Chondrocyte (in vitro differentiated cells): ENCODE measurements around the gene SASS6. TPM values are rescaled to one million over a fixed set of nuclear protein-coding genes. Genes with fewer than 3 reads are reported as not detected.

Experiments
- DNase-seq: peaks from one replicate; pipeline ENCODE4 v3.0.0; 2021; ENCODE audit warnings: mixed read lengths, low spot score
- H3K27ac Mint-ChIP-seq: one replicate; pipeline ENCODE4 v1.8.0; 2021; ENCODE audit warnings: mild to moderate bottlenecking, moderate library complexity, mixed read lengths; ENCODE audit not compliant: unreplicated experiment
- H3K27me3 Mint-ChIP-seq: 2 replicates; pipeline ENCODE4 v1.8.0; 2021; ENCODE audit warnings: low read depth, mixed read lengths
- H3K36me3 Mint-ChIP-seq: 2 replicates; pipeline ENCODE4 v1.8.0; 2021; ENCODE audit warnings: low read depth, mixed read lengths
- H3K4me1 Mint-ChIP-seq: 2 replicates; pipeline ENCODE4 v1.8.0; 2021; ENCODE audit warnings: low read depth, mild to moderate bottlenecking, mixed read lengths
- H3K4me3 Mint-ChIP-seq: one replicate; pipeline ENCODE4 v1.8.0; 2021; ENCODE audit warnings: mild to moderate bottlenecking, moderate library complexity, mixed read lengths; ENCODE audit not compliant: unreplicated experiment
- H3K9me3 Mint-ChIP-seq: 2 replicates; pipeline ENCODE4 v1.8.0; 2021; ENCODE audit warnings: low read depth, mixed read lengths
- CTCF ChIP-seq: fragments of 200-600 bp; sonication (generic); IDR thresholded peaks from 2 replicates; pipeline ENCODE4 v1.5.0; 2021; ENCODE audit warnings: antibody characterized with exemption, mild to moderate bottlenecking, moderate library complexity
- total RNA-seq: library from RNA; stranded (reverse); gene quantifications from 3 replicates; pipeline ENCODE4 v1.2.1, GENCODE V29; 2021

SASS6 gene
- total RNA-seq, 1 donor from 2014 or later: 2.3 TPM

- Mint-ChIP-seq H3K27ac (no peak overlapping the region), H3K9me3 (no peaks in the 10 kb centered on the region), H3K4me3 (no peak overlapping the region), H3K36me3 (peaks cover 43% of the 10 kb centered on the region), H3K27me3 (no peaks in the 10 kb centered on the region), H3K4me1 (no peaks in the 10 kb centered on the region)
- no peak for DNase-seq
- no peak for TF ChIP-seq CTCF
These were observed 62.4 kb downstream of the SASS6 start for GRCh38 chr1:100070201-100070939.

- Mint-ChIP-seq H3K4me1 (no peaks in the 10 kb centered on the region), H3K27ac (no peak overlapping the region), H3K36me3 (peaks cover 38% of the 10 kb centered on the region), H3K27me3 (no peaks in the 10 kb centered on the region), H3K4me3 (no peak overlapping the region), H3K9me3 (no peaks in the 10 kb centered on the region)
- TF ChIP-seq CTCF: no peak
- no peak for DNase-seq
These were observed 66.8 kb downstream of the SASS6 start for GRCh38 chr1:100065969-100066227.

DNA sequence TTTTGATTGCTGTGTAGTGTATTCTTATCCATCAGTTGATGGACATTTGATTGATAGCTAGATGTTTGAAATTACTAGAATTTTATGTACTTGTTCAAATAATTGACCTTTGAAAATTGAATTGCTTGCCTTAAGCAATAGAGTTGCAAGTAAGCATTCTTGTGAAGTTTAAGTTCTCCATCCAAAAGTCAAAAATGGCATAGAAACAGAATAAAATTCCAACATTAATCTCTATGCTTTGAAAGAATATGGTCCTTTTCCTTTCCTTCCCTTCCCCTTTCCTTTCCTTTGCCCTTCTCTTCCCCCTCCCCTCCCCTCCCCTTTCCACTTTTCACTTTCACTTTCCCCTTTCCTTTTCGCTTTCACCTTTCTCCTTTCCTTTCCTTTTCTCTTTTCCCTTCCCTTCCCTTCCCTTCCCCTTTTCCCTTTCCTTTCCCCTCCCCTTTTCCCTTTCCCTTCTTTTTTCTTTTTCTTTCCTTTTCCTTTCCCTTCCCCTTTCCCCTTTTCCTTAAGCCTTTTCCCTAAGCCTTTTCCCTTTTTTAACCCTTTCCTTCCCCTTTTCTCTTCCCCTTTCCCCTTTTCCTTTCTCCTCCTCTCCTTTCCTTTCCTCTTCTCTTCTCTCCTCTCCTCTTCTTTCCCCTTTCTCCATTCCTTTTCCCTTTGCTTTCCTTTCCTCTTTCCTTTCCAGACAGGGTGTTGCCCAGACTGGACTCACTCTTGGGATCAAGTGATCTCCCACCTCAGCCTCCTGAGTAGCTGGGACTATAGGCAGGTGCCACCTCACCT is 67.4 kb downstream of the SASS6 start:
- DNase-seq: no peak

DNA sequence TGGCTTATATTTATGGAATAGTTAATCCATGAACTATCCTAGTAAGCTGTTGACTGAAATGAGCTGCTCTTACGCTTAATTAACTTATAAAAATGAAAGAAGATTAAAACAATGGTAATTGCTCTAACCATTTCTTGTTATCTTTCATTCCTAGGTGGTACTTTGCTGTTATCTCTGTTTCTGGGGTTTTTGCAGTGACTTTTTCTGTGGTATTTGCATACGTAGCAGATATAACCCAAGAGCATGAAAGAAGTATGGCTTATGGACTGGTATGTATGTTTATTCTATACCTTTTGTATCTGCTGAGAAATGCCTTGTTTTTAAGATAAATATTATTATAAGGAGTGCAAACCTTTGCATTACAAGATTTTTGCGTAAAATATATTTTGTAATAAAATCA is 71.0 kb downstream of the SASS6 start:
- TF ChIP-seq CTCF: no peak
- Mint-ChIP-seq H3K36me3 (peaks cover 16% of the 10 kb centered on the region), H3K4me3 (no peak overlapping the region), H3K27me3 (no peaks in the 10 kb centered on the region), H3K27ac (no peak overlapping the region), H3K4me1 (peaks cover 4% of the 10 kb centered on the region), H3K9me3 (no peaks in the 10 kb centered on the region)
- DNase-seq: no peak

More for the DNA sequence above, 67.4 kb downstream of the SASS6 start:
- H3K36me3 Mint-ChIP-seq: peaks cover 36% of the 10 kb centered on the region
- H3K27ac Mint-ChIP-seq: no peak overlapping the region
- no peaks in the 10 kb centered on the region for H3K27me3 Mint-ChIP-seq
- H3K4me3 Mint-ChIP-seq: no peak overlapping the region
- no peak for TF ChIP-seq CTCF
- H3K4me1 Mint-ChIP-seq: no peaks in the 10 kb centered on the region
- no peaks in the 10 kb centered on the region for H3K9me3 Mint-ChIP-seq

- H3K36me3 Mint-ChIP-seq: peaks cover 5% of the 10 kb centered on the region
- no peak overlapping the region for H3K4me3 Mint-ChIP-seq
- H3K9me3 Mint-ChIP-seq: no peaks in the 10 kb centered on the region
- H3K27ac Mint-ChIP-seq: peak overlapping the region; percentile 38
- no peaks in the 10 kb centered on the region for H3K27me3 Mint-ChIP-seq
- H3K4me1 Mint-ChIP-seq: peaks cover 30% of the 10 kb centered on the region
- DNase-seq: no peak
- TF ChIP-seq CTCF: no peak
These were observed 79.0 kb downstream of the SASS6 start for GRCh38 chr1:100053727-100054126.
